ENCODE data around the gene TOMM7.

The TOMM7 gene

GRCh38 chr7:22765609-22766008 is 57.0 kb downstream of the TOMM7 start:
- TF ChIP-seq CTCF (conservative IDR thresholded peaks at IDR 0.05; ENCODE audit: low read length): no peak
- no peak for TF ChIP-seq EZH2phosphoT487 (IDR thresholded peaks at IDR 0.05; ENCODE audit: borderline replicate concordance)
- Histone ChIP-seq H3K36me3 (ENCODE audit: insufficient read depth, low read length) (no peaks in the 10 kb centered on the region), H2AFZ (ENCODE audit: low read length) (no peak overlapping the region), H4K20me1 (ENCODE audit: insufficient read depth, low read length, poor library complexity, severe bottlenecking) (no peaks in the 10 kb centered on the region), H3K4me3 (ENCODE audit: low read length, poor library complexity, severe bottlenecking) (no peak overlapping the region), H3K27me3 (ENCODE audit: insufficient read depth, low read length, poor library complexity, severe bottlenecking) (peaks cover 5% of the 10 kb centered on the region), H3K4me2 (ENCODE audit: low read depth, low read length, poor library complexity, severe bottlenecking) (no peak overlapping the region), H3K9me3 (ENCODE audit: insufficient read depth, low read depth, low read length) (no peaks in the 10 kb centered on the region), H3F3A (ENCODE audit: low read depth) (no peaks in the 10 kb centered on the region), H3K9ac (ENCODE audit: low read depth, low read length, poor library complexity, severe bottlenecking) (no peak overlapping the region), H3K4me1 (ENCODE audit: insufficient read depth, low read length, poor library complexity, severe bottlenecking) (no peaks in the 10 kb centered on the region), H3K9me2 (replicated peaks; ENCODE audit: low read depth, low read length) (no peaks in the 10 kb centered on the region), H3K79me2 (ENCODE audit: insufficient read depth, low read length) (no peaks in the 10 kb centered on the region)
